A549 (cell line): ENCODE results near the gene SPSB4. TPM values are rescaled to one million over a fixed set of nuclear protein-coding genes. Genes with fewer than 3 reads are reported as not detected.

Experiments used
- ATAC-seq, 2 experiments: fragments of 200-7000 bp in 1 of 2; fragments of >200 bp in 1 of 2; cut with Nextera tagmentation in 1 of 2; cut with Tn5 transposase in 1 of 2; 3 replicates each; pipeline versions ENCODE4 v1.8.0 to v1.9.1; 2018 to 2020; ENCODE audit warnings: mild to moderate bottlenecking in 1 of 2, moderate library complexity in 1 of 2
- CTCF ChIA-PET: fragments of 300-600 bp; sonication (Branson Sonifier 250); formaldehyde crosslinking; extraction: SDS; loops from one replicate; lab custom pipeline; 2021; ENCODE audit warnings: antibody characterized with exemption, inconsistent platforms; lab: Yijun Ruan, JAX
- POLR2A ChIA-PET: fragments of 350-600 bp; formaldehyde crosslinking; extraction: SDS; loops from one replicate; lab custom pipeline; 2021; ENCODE audit warnings: antibody characterized with exemption, inconsistent platforms; lab: Yijun Ruan, JAX
- DNase-seq, 2 experiments: peaks; one replicate each; pipeline versions ENCODE4 v3.0.0 to v3.0.0-alpha.2; 2011 to 2016; ENCODE audit warnings: low read depth in 1 of 2, low spot score in 1 of 2
- FAIRE-seq: peaks from 2 replicates; lab custom pipeline; 2011; peaks lifted over from hg19 to GRCh38; lab: Jason Lieb, UNC
- H3K27ac ChIP-seq, 2 experiments: fragments of >200 bp; sonication (Bioruptor Twin); formaldehyde crosslinking; 3 replicates each; pipeline ENCODE4 v1.5.1; 2016 to 2017
- H3K4me1 ChIP-seq: fragments of >200 bp; sonication (Bioruptor Twin); formaldehyde crosslinking; 3 replicates; pipeline ENCODE4 v1.6.1; 2016
- H3K4me2 ChIP-seq: fragments of >200 bp; sonication (Bioruptor Twin); formaldehyde crosslinking; 3 replicates; pipeline ENCODE4 v1.6.1; 2016
- H3K4me3 ChIP-seq: fragments of >200 bp; sonication (Bioruptor Twin); formaldehyde crosslinking; 3 replicates; pipeline ENCODE4 v1.5.1; 2016
- H3K9me3 ChIP-seq: fragments of >200 bp; sonication (Bioruptor Twin); formaldehyde crosslinking; 3 replicates; pipeline ENCODE4 v1.6.1; 2016
- ATOH8 ChIP-seq: fragments of 250-450 bp; sonication (Bioruptor Pico); IDR thresholded peaks from 2 replicates; pipeline ENCODE4 v1.5.0; 2020; ENCODE audit warnings: low read depth, mild to moderate bottlenecking, moderate library complexity
- BCL3 ChIP-seq: fragments of >200 bp; sonication (Bioruptor Twin); formaldehyde crosslinking; IDR thresholded peaks from 3 replicates; pipeline ENCODE4 v1.6.1; 2016
- BHLHE40 ChIP-seq: IDR thresholded peaks from 2 replicates; pipeline ENCODE4 v1.6.1; 2012; ENCODE audit warnings: low read depth, low read length, inconsistent platforms
- CEBPB ChIP-seq, 2 experiments: fragments of >200 bp in 1 of 2; sonication (Bioruptor Twin) in 1 of 2; formaldehyde crosslinking in 1 of 2; IDR thresholded peaks; 2 replicates each; pipeline ENCODE4 v1.6.1; 2012 to 2016
- CHD4 ChIP-seq: fragments of 200-600 bp; sonication (generic); IDR thresholded peaks from 2 replicates; pipeline ENCODE4 v1.6.1; 2016; ENCODE audit warnings: antibody characterized with exemption, mild to moderate bottlenecking, borderline replicate concordance
- E2F6 ChIP-seq: IDR thresholded peaks from 2 replicates; pipeline ENCODE4 v1.6.1; 2012; ENCODE audit warnings: low read depth, borderline replicate concordance
- EHMT2 ChIP-seq: fragments of 200-600 bp; sonication (generic); IDR thresholded peaks from 2 replicates; pipeline ENCODE4 v1.6.1; 2016; ENCODE audit warnings: antibody characterized with exemption, low read depth, mild to moderate bottlenecking, moderate library complexity
- EP300 ChIP-seq, 2 experiments: fragments of >200 bp; sonication (Bioruptor Twin); formaldehyde crosslinking; IDR thresholded peaks; 2 replicates in 1 of 2; 3 replicates in 1 of 2; pipeline ENCODE4 v1.6.1; 2016 to 2017
- HDAC2 ChIP-seq: fragments of 200-600 bp; sonication (generic); IDR thresholded peaks from 2 replicates; pipeline ENCODE4 v1.6.1; 2016
- HOXA7 ChIP-seq: fragments of 250-450 bp; sonication (Bioruptor Pico); IDR thresholded peaks from 2 replicates; pipeline ENCODE4 v1.5.0; 2020; ENCODE audit warnings: mild to moderate bottlenecking, moderate library complexity
- JUNB ChIP-seq: fragments of >200 bp; sonication (Bioruptor Twin); formaldehyde crosslinking; IDR thresholded peaks from 2 replicates; pipeline ENCODE4 v1.6.1; 2016
- MAX ChIP-seq: IDR thresholded peaks from 2 replicates; pipeline ENCODE4 v1.6.1; 2012
- PHF8 ChIP-seq: fragments of 200-600 bp; sonication (generic); IDR thresholded peaks from 2 replicates; pipeline ENCODE4 v1.6.1; 2016; ENCODE audit warnings: low read depth, mild to moderate bottlenecking, antibody characterized with exemption, moderate library complexity, borderline replicate concordance
- POLR2A ChIP-seq: IDR thresholded peaks from 2 replicates; pipeline ENCODE4 v1.6.1; 2012; ENCODE audit warnings: mild to moderate bottlenecking, low read length
- POLR2AphosphoS2 ChIP-seq: conservative IDR thresholded peaks from 2 replicates; pipeline ENCODE4 v1.6.1; 2012; ENCODE audit warnings: low read length, improper control_type of control experiment, inconsistent platforms
- RNF2 ChIP-seq: fragments of 200-600 bp; sonication (generic); IDR thresholded peaks from 2 replicates; pipeline ENCODE4 v1.6.1; 2016; ENCODE audit warnings: low read depth, mild to moderate bottlenecking, antibody characterized with exemption, moderate library complexity, borderline replicate concordance
- SMC3 ChIP-seq: fragments of >200 bp; sonication (Bioruptor Twin); formaldehyde crosslinking; IDR thresholded peaks from 3 replicates; pipeline ENCODE4 v1.6.1; 2018; ENCODE audit warnings: inconsistent platforms
- ZC3H11A ChIP-seq: fragments of 450-650 bp; IDR thresholded peaks from 2 replicates; pipeline ENCODE4 v1.6.1; 2014; ENCODE audit warnings: antibody characterized with exemption, mild to moderate bottlenecking
- WGBS: methylation state at CpG from one replicate; pipeline ENCODE4 v1.1.6; 2017; ENCODE audit errors: missing lambda C conversion rate; 5-methylcytosine and 5-hydroxymethylcytosine counted together
- polyA plus RNA-seq, 4 experiments: library from polyadenylated mRNA; depleted of rRNA in 3 of 4; stranded (reverse); fragments of >200 nt; fragmentation: RNase III in 1 of 4; extraction: RNeasy Plus Mini Kit Qiagen cat#74134 plus additional on column Dnase treatment in 1 of 4; gene quantifications; 2 replicates in 3 of 4; 3 replicates in 1 of 4; pipeline ENCODE4 v1.2.3, GENCODE V29; 2011 to 2017
- TF ChIP-seq, protein P1 (sequence below): IDR thresholded peaks from 2 replicates; pipeline ENCODE4 v1.6.1; 2012
- TF ChIP-seq, protein P2 (sequence below): fragments of 150-350 bp; IDR thresholded peaks from 2 replicates; pipeline ENCODE4 v1.6.1; 2014; ENCODE audit warnings: low read depth, mild to moderate bottlenecking, low read length

Gene SPSB4
- polyA plus RNA-seq, 2 of the 4 experiments (the other 2 are of a cell fraction) = 0.03 to 0.04 TPM

GRCh38 chr3:141093971-141094684 is 43.0 kb downstream of the SPSB4 start (continued):
- TF ChIP-seq PHF8 (no peak), RNF2 (no peak)

GRCh38 chr3:141094790-141095545 is 43.8 kb downstream of the SPSB4 start:
- 66% methylated on average over 17 of the region's 23 CpGs for WGBS
- FAIRE-seq = no peak
- CTCF ChIA-PET = interaction anchor here (1.3 to 2.5 kb wide), 2 partner anchors 9 to 11 kb away, joined by 5 to 8 read pairs; no protein-coding TSS in a partner anchor

More at GRCh38 chr3:141094790-141095545, 43.8 kb downstream of the SPSB4 start:
- ATAC-seq (no peak), DNase-seq (no peak)
- no peak for TF ChIP-seq ZC3H11A
- TF ChIP-seq CHD4 = no peak
- TF ChIP-seq HOXA7 = no peak
- TF ChIP-seq BCL3 = no peak
- TF ChIP-seq SMC3 = no peak
- TF ChIP-seq, protein P1, sequence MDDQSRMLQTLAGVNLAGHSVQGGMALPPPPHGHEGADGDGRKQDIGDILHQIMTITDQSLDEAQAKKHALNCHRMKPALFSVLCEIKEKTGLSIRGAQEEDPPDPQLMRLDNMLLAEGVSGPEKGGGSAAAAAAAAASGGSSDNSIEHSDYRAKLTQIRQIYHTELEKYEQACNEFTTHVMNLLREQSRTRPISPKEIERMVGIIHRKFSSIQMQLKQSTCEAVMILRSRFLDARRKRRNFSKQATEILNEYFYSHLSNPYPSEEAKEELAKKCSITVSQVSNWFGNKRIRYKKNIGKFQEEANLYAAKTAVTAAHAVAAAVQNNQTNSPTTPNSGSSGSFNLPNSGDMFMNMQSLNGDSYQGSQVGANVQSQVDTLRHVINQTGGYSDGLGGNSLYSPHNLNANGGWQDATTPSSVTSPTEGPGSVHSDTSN = no peak
- TF ChIP-seq MAX = no peak
- TF ChIP-seq ATOH8 = no peak
- no peak for TF ChIP-seq E2F6
- no peak for TF ChIP-seq JUNB
- TF ChIP-seq POLR2AphosphoS2 = no peak
- TF ChIP-seq EHMT2 = no peak
- TF ChIP-seq, protein P2, sequence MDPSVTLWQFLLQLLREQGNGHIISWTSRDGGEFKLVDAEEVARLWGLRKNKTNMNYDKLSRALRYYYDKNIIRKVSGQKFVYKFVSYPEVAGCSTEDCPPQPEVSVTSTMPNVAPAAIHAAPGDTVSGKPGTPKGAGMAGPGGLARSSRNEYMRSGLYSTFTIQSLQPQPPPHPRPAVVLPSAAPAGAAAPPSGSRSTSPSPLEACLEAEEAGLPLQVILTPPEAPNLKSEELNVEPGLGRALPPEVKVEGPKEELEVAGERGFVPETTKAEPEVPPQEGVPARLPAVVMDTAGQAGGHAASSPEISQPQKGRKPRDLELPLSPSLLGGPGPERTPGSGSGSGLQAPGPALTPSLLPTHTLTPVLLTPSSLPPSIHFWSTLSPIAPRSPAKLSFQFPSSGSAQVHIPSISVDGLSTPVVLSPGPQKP = no peak
- no peak for TF ChIP-seq EP300 (IDR thresholded peaks at IDR 0.05)
- TF ChIP-seq HDAC2 = no peak
- no peak for TF ChIP-seq BHLHE40
- TF ChIP-seq CEBPB (IDR thresholded peaks at IDR 0.05) = no peak
- no peak for TF ChIP-seq POLR2A
- POLR2A ChIA-PET = no interaction called here
- Histone ChIP-seq H3K4me2 (no peak overlapping the region), H3K4me1 (no peaks in the 10 kb centered on the region), H3K4me3 (no peak overlapping the region), H3K9me3 (no peaks in the 10 kb centered on the region), H3K27ac (no peak overlapping the region)
